CD1c-positive myeloid dendritic cell (primary cell): ENCODE data around the gene MYZAP.

Experiments used
- DNase-seq: peaks from one replicate; pipeline ENCODE4 v3.0.0-alpha.2; 2016; ENCODE audit errors: extremely low spot score

Gene MYZAP

GRCh38 chr15:57562196-57562769, 29.4 kb upstream of the MYZAP start:
- no peak for DNase-seq

GRCh38 chr15:57563416-57563815, 28.3 kb upstream of the MYZAP start:
- no peak for DNase-seq

- DNase-seq: peak; percentile 28
These were observed 26.4 kb upstream of the MYZAP start for GRCh38 chr15:57565311-57565710.

GRCh38 chr15:57566834-57567233, 24.9 kb upstream of the MYZAP start:
- no peak for DNase-seq

GRCh38 chr15:57567891-57568290, 23.8 kb upstream of the MYZAP start:
- DNase-seq: no peak

GRCh38 chr15:57568299-57568698, 23.4 kb upstream of the MYZAP start:
- DNase-seq: no peak

- DNase-seq: no peak
These were observed 21.4 kb upstream of the MYZAP start for GRCh38 chr15:57570340-57570739.

- DNase-seq: no peak
These were observed 20.7 kb upstream of the MYZAP start for GRCh38 chr15:57570994-57571393.

GRCh38 chr15:57571725-57572124, 20.0 kb upstream of the MYZAP start:
- DNase-seq: no peak

- no peak for DNase-seq
These were observed 19.2 kb upstream of the MYZAP start for GRCh38 chr15:57572468-57572867.

- no peak for DNase-seq
These were observed 18.6 kb upstream of the MYZAP start for GRCh38 chr15:57573151-57573550.

- DNase-seq: no peak
These were observed 16.3 kb upstream of the MYZAP start for GRCh38 chr15:57575363-57575762.

GRCh38 chr15:57578288-57578900, 13.3 kb upstream of the MYZAP start:
- peak; percentile 9 for DNase-seq

- no peak for DNase-seq
These were observed 11.3 kb upstream of the MYZAP start for GRCh38 chr15:57580428-57580827.

GRCh38 chr15:57580866-57581265, 10.8 kb upstream of the MYZAP start:
- no peak for DNase-seq

GRCh38 chr15:57582090-57582489, 9.6 kb upstream of the MYZAP start:
- no peak for DNase-seq

- no peak for DNase-seq
These were observed 8.4 kb upstream of the MYZAP start for GRCh38 chr15:57583282-57583681.

GRCh38 chr15:57583720-57584119, 8.0 kb upstream of the MYZAP start:
- no peak for DNase-seq

- DNase-seq: peak; percentile 81
These were observed 4.9 kb upstream of the MYZAP start for GRCh38 chr15:57586661-57587424.

GRCh38 chr15:57589281-57589680, 2.4 kb upstream of the MYZAP start:
- DNase-seq: peak; percentile 76

GRCh38 chr15:57589754-57590153, 1.9 kb upstream of the MYZAP start:
- peak; percentile 61 for DNase-seq

GRCh38 chr15:57591237-57591821, 375 bp upstream of the MYZAP start:
- DNase-seq: no peak

GRCh38 chr15:57592426-57592825, 722 bp downstream of the MYZAP start:
- no peak for DNase-seq
